ENCODE measurements around the gene KCNJ16. TPM values are rescaled to one million over a fixed set of nuclear protein-coding genes. Genes with fewer than 3 reads are reported as not detected.

The KCNJ16 gene
- total and polyA plus RNA-seq, 2 donors (not counting 1 experiment from before 2014, with no cell fraction given), result not detected

DNA sequence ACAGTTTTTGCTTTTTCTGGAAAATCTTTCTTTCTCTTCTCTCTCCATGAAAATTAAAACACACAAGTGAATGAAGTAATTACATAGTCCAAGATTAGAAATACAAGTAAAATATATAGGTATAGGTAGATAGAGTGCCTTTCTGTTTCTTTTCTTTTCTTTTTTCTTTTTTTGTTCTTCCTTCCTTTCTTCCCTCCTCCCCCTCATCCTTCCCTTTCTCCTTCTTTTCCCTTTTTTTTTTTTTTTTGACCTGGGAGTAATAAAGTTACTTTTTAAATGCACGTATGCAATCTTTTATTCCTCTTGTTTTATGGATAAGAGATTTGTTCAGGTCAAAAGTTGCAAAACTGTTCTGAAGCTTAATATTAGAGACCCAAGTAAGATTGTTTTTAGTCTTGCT lies 59.8 kb downstream of the KCNJ16 start:
- Histone ChIP-seq H3K4me2 (ENCODE audit: extremely low read depth, insufficient read depth, low read length) (no peak overlapping the region), H3K4me3 (replicated peaks in 1 of 4; ENCODE audit: control extremely low read depth in 1 of 4, insufficient read depth in 1 of 4, low read depth in 3 of 4, low read length in 4 of 4) (no peak overlapping the region), H3K36me3 (ENCODE audit: control insufficient read depth, insufficient read depth, low read length) (no peaks in the 10 kb centered on the region), H2AFZ (ENCODE audit: low read length) (no peak overlapping the region), H3K9ac (ENCODE audit: insufficient read depth, low read length) (no peak overlapping the region), H4K20me1 (ENCODE audit: control insufficient read depth, extremely low read depth, insufficient read depth, low read length) (no peaks in the 10 kb centered on the region), H3K4me1 (ENCODE audit: control insufficient read depth, extremely low read depth, insufficient read depth, low read length) (peaks cover 11% of the 10 kb centered on the region), H3K9me3 (ENCODE audit: control insufficient read depth, insufficient read depth, low read depth, low read length) (no peaks in the 10 kb centered on the region), H3K79me2 (ENCODE audit: control insufficient read depth, insufficient read depth, low read length) (no peaks in the 10 kb centered on the region), H3K27me3 (ENCODE audit: control insufficient read depth, insufficient read depth, low read length) (no peaks in the 10 kb centered on the region), H3K27ac (ENCODE audit: insufficient read depth, low read length) (no peak overlapping the region)
- no peak for DNase-seq (ENCODE audit: low read depth in 2 of 2)
- TF ChIP-seq EZH2 (IDR thresholded peaks at IDR 0.05; ENCODE audit: low read length, missing control alignments), result no peak
- TF ChIP-seq, protein P1, sequence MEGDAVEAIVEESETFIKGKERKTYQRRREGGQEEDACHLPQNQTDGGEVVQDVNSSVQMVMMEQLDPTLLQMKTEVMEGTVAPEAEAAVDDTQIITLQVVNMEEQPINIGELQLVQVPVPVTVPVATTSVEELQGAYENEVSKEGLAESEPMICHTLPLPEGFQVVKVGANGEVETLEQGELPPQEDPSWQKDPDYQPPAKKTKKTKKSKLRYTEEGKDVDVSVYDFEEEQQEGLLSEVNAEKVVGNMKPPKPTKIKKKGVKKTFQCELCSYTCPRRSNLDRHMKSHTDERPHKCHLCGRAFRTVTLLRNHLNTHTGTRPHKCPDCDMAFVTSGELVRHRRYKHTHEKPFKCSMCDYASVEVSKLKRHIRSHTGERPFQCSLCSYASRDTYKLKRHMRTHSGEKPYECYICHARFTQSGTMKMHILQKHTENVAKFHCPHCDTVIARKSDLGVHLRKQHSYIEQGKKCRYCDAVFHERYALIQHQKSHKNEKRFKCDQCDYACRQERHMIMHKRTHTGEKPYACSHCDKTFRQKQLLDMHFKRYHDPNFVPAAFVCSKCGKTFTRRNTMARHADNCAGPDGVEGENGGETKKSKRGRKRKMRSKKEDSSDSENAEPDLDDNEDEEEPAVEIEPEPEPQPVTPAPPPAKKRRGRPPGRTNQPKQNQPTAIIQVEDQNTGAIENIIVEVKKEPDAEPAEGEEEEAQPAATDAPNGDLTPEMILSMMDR (conservative IDR thresholded peaks at IDR 0.05 in 1 of 2, IDR thresholded peaks at IDR 0.05 in 1 of 2; ENCODE audit: low read depth in 1 of 2, low read length in 2 of 2), result no peak

DNA sequence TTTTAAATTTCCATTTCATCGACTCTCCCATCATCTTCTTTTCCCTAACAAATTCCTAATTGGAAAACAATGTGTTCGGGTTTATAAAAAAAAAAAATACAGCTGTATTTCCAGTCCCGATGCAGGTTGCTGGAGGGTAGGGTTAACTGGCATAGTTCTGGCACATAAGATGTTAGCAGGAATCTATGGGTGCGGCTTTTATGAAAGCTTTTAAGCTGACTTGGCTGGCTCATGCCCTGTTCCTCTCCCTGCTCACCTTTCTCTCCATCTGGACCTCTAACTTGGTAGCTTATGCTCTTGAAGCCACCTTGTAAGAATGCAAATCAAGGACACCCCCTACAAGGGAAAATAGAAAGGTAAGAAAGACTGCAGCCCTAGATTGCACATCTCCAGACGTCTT lies 61.1 kb downstream of the KCNJ16 start:
- H3K27me3 ChIP-seq (ENCODE audit: control insufficient read depth, insufficient read depth, low read length), result no peaks in the 10 kb centered on the region
- H3K79me2 ChIP-seq (ENCODE audit: control insufficient read depth, insufficient read depth, low read length), result no peaks in the 10 kb centered on the region
- peaks cover 11% of the 10 kb centered on the region for H3K4me1 ChIP-seq (ENCODE audit: control insufficient read depth, extremely low read depth, insufficient read depth, low read length)
- no peaks in the 10 kb centered on the region for H3K9me3 ChIP-seq (ENCODE audit: control insufficient read depth, insufficient read depth, low read depth, low read length)
- H3K9ac ChIP-seq (ENCODE audit: insufficient read depth, low read length), result no peak overlapping the region
- no peak overlapping the region for H3K4me2 ChIP-seq (ENCODE audit: extremely low read depth, insufficient read depth, low read length)
- H2AFZ ChIP-seq (ENCODE audit: low read length), result no peak overlapping the region
- H3K36me3 ChIP-seq (ENCODE audit: control insufficient read depth, insufficient read depth, low read length), result no peaks in the 10 kb centered on the region
- no peak for DNase-seq (ENCODE audit: low read depth in 2 of 2)
- H3K4me3 ChIP-seq (replicated peaks in 1 of 4; ENCODE audit: control extremely low read depth in 1 of 4, insufficient read depth in 1 of 4, low read depth in 3 of 4, low read length in 4 of 4), result no peak overlapping the region
- H3K27ac ChIP-seq (ENCODE audit: insufficient read depth, low read length), result no peak overlapping the region
- TF ChIP-seq EZH2 (IDR thresholded peaks at IDR 0.05; ENCODE audit: low read length, missing control alignments), result no peak
- TF ChIP-seq, protein P1 (conservative IDR thresholded peaks at IDR 0.05 in 1 of 2, IDR thresholded peaks at IDR 0.05 in 1 of 2; ENCODE audit: low read depth in 1 of 2, low read length in 2 of 2), result no peak
- H4K20me1 ChIP-seq (ENCODE audit: control insufficient read depth, extremely low read depth, insufficient read depth, low read length), result no peaks in the 10 kb centered on the region

DNA sequence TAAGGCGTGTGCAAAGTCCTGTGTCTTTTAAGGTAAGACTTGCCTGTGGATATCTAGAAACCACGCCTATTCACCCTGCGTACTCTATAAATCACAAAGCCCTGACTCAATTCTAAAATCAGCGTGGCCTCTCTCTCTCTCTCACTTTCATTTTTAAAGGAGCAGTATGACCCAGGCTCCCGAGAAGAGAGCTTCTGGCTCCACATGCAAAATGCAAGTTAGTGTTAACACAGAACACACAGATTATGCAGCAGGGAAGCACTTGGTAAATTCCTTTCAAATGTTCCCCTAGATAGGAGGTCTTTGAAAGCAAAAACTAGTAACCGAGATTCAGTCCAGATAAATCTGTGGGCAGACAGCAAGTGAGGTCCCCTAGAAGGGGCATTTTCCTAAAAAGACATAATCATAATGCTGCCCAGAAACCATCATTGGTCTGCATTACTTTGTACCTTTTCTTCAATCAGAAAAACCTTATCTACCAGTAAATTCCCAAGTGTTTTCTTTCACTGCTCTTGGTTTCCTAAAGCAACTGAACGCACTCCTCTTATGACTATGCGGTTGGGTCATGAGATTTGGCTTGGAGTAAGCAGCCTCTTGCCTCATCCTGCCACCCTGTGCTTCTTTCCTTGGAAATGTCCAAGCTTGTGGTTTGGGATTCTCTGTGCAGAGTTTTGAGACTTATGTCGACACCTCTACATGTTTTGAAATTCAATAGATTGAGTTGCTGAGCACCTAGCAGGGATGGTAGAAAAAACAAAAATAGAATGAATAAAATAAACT lies 62.6 kb downstream of the KCNJ16 start:
- H3K9ac ChIP-seq (ENCODE audit: insufficient read depth, low read length), result peak overlapping the region; percentile 21
- TF ChIP-seq, protein P1 (conservative IDR thresholded peaks at IDR 0.05 in 1 of 2, IDR thresholded peaks at IDR 0.05 in 1 of 2; ENCODE audit: low read depth in 1 of 2, low read length in 2 of 2), result no peak
- TF ChIP-seq EZH2 (IDR thresholded peaks at IDR 0.05; ENCODE audit: low read length, missing control alignments), result no peak

More for the DNA sequence above, 62.6 kb downstream of the KCNJ16 start:
- H3K4me1 ChIP-seq (ENCODE audit: control insufficient read depth, extremely low read depth, insufficient read depth, low read length), result peaks cover 11% of the 10 kb centered on the region
- peak; percentile 96 to 98 for DNase-seq (ENCODE audit: low read depth in 2 of 2)
- peak overlapping the region; percentile 38 to 72 (median 44) for H3K4me3 ChIP-seq (replicated peaks in 1 of 4; ENCODE audit: control extremely low read depth in 1 of 4, insufficient read depth in 1 of 4, low read depth in 3 of 4, low read length in 4 of 4)
- H3K9me3 ChIP-seq (ENCODE audit: control insufficient read depth, insufficient read depth, low read depth, low read length), result no peaks in the 10 kb centered on the region
- H2AFZ ChIP-seq (ENCODE audit: low read length), result peak overlapping the region; percentile 29
- H3K27ac ChIP-seq (ENCODE audit: insufficient read depth, low read length), result peak overlapping the region; percentile 87
- no peaks in the 10 kb centered on the region for H4K20me1 ChIP-seq (ENCODE audit: control insufficient read depth, extremely low read depth, insufficient read depth, low read length)
- H3K79me2 ChIP-seq (ENCODE audit: control insufficient read depth, insufficient read depth, low read length), result no peaks in the 10 kb centered on the region
- H3K27me3 ChIP-seq (ENCODE audit: control insufficient read depth, insufficient read depth, low read length), result no peaks in the 10 kb centered on the region
- H3K4me2 ChIP-seq (ENCODE audit: extremely low read depth, insufficient read depth, low read length), result peak overlapping the region; percentile 85
- no peaks in the 10 kb centered on the region for H3K36me3 ChIP-seq (ENCODE audit: control insufficient read depth, insufficient read depth, low read length)
